ENCODE measurements around the gene GRIK5.

The GRIK5 gene

DNA sequence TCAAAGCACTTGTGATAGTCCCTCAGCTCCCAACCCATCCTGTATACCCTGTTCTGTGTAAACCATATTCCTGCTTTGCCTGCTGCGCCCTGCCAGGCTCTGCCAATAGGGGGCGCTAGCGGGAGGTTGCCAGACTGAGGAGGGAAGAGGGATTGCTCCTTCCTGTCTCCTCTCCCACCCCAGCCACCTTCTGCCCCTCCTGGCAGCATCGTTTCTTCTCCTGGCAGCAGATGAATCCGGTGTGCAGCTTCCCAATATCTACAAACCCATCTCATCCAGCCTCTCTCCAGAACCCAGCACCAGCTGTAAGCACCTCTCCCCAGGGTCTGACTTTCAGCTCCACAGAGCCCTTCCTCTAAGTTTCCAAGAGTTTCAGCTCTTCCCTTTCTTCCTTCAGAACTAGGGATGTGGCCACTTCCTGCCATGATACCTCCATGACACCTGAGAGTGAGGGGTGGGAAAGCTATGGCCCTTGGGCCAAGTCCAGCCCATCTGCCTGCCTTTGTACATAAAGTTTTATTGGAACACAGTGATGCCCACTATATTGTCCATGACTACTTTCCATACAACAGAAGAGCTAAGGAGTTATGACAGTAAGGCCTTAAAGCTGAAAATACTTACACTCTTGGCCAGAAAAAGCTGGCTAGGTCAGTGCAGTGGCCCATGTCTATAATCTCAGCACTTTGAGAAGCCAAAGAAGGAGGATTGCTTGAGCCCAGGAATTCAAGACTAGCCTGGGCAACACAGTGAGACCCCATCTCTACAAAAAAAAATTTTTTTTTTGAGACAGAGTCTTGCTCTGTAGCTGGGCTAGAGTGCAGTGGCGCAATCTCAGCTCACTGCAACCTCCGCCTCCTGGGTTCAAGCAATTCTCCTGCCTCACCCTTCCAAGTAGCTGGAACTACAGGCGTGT is 41.4 kb downstream of the GRIK5 start:
- no peak overlapping the region for H3K4me3 ChIP-seq (replicated peaks; ENCODE audit: low read depth, low read length)
- TF ChIP-seq, protein P1, sequence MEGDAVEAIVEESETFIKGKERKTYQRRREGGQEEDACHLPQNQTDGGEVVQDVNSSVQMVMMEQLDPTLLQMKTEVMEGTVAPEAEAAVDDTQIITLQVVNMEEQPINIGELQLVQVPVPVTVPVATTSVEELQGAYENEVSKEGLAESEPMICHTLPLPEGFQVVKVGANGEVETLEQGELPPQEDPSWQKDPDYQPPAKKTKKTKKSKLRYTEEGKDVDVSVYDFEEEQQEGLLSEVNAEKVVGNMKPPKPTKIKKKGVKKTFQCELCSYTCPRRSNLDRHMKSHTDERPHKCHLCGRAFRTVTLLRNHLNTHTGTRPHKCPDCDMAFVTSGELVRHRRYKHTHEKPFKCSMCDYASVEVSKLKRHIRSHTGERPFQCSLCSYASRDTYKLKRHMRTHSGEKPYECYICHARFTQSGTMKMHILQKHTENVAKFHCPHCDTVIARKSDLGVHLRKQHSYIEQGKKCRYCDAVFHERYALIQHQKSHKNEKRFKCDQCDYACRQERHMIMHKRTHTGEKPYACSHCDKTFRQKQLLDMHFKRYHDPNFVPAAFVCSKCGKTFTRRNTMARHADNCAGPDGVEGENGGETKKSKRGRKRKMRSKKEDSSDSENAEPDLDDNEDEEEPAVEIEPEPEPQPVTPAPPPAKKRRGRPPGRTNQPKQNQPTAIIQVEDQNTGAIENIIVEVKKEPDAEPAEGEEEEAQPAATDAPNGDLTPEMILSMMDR (IDR thresholded peaks at IDR 0.05; ENCODE audit: low read length, missing control alignments) = peak; percentile 47
- DNase-seq (ENCODE audit: low read depth) = no peak

DNA sequence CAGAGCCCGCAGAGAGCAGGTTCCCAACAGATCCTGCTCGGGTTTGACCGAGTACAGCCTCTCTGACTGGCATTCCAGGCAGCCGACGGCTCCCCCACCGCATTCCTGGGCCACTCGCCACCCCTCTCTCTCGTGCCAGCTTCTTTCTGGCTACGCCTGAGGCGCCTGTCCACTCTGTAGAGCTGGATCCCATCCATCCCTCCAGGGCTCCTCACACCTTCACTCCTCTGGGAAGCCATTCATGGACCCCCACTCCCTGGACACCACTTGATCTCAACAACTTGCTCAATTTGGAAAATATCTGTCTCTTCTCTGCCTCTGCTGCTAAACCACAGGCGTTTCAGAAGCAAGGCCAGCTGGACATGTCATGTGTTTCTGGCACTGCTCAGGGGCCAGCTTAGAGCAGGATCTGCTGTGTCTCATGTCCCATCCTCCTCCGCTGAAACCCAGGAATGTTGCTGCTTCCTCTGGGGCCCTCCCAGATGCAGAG is 45.3 kb downstream of the GRIK5 start:
- TF ChIP-seq, protein P1 (IDR thresholded peaks at IDR 0.05; ENCODE audit: low read length, missing control alignments) = no peak
- no peak overlapping the region for H3K4me3 ChIP-seq (replicated peaks; ENCODE audit: low read depth, low read length)

DNA sequence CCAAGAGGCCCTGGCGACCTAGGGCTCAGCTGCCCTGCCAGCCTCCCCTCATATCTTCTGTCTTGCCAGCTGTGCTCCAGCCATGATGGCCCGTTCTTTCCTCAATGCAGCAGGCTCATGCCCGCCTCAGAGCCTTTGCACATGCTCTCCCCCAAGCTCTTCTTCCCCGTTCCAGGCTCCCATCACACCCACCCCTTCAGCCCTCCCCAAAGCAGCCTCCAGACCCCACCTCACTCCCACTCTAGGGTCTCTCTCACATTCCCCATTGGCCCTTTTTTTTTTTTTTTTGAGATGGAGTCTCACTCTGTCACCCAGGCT is 46.1 kb downstream of the GRIK5 start:
- TF ChIP-seq, protein P1 (IDR thresholded peaks at IDR 0.05; ENCODE audit: low read length, missing control alignments) = no peak
- no peak overlapping the region for H3K4me3 ChIP-seq (replicated peaks; ENCODE audit: low read depth, low read length)
- DNase-seq (ENCODE audit: low read depth) = no peak

More for the DNA sequence above, 45.3 kb downstream of the GRIK5 start:
- peak; percentile 40 for DNase-seq (ENCODE audit: low read depth)

DNA sequence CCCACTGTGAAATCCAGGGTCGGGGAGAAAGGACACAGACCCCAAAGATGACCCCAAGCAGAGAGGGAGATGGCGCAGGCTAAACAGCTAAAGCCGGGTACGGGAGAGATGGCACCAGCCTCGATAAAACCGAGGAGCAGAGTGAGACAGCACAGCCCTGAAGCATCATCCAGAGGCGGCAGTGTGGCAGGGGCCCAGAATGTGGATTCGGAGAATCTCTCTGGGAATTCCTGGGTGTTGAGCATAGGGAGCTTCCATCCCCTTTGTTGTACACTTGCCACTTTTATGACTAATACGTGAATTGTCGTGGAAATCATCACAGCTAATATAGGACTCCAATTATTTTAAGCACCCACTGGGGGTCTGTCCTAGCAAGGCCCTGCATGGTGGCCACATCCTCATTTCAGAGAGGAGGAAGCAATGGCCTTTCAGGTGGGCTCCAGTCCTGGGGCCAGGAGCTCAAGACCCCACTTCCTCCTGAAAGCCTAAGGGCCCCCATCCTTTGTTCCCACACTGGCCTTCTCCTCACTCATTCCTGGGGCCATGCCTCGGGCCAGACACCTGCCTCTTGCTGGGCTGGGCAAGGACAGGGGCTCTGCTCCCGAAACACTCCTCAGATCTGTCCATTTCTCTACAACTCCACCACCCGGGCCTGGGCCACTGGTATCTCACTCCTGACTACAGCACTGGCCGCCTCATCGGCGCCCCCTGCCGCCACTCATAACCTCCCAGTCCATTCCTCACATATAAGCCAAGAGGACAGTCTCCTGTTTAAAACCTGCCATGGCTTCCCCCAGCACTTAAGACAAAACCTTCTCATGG is 46.7 kb downstream of the GRIK5 start:
- TF ChIP-seq, protein P1 (IDR thresholded peaks at IDR 0.05; ENCODE audit: low read length, missing control alignments) = peak; percentile 39
- no peak overlapping the region for H3K4me3 ChIP-seq (replicated peaks; ENCODE audit: low read depth, low read length)
- peak; percentile 3 for DNase-seq (ENCODE audit: low read depth)

GRCh38 chr19:42022616-42023015 is 47.4 kb downstream of the GRIK5 start:
- no peak for DNase-seq (ENCODE audit: low read depth)
- TF ChIP-seq, protein P1 (IDR thresholded peaks at IDR 0.05; ENCODE audit: low read length, missing control alignments) = no peak
- H3K4me3 ChIP-seq (replicated peaks; ENCODE audit: low read depth, low read length) = no peak overlapping the region

DNA sequence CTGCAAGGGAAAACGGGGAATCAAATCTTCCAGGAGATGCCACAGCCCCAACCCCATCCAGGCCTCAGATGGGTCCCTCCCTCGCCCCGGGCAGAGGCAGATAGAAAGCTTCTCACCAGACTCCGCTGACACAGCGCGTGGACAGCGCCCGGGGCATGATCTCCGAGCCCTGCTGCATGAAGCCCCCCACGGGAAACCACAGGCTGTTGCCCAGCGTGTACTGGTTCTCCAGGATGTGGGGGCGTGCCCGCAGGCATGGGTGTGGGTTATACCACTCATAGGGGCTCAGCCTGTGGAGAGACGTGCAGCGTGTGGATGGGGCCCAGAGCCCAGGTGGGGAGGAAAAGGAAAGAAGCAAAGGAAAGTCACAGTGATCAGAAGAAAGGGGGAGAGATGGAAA is 48.8 kb downstream of the GRIK5 start:
- TF ChIP-seq, protein P1 (IDR thresholded peaks at IDR 0.05; ENCODE audit: low read length, missing control alignments) = no peak
- no peak overlapping the region for H3K4me3 ChIP-seq (replicated peaks; ENCODE audit: low read depth, low read length)
- no peak for DNase-seq (ENCODE audit: low read depth)

Data from fibroblast of pulmonary artery (primary cell).